Hepatocyte (in vitro differentiated cells): Measurements from ENCODE around the gene CDK19. TPM values are rescaled to one million over a fixed set of nuclear protein-coding genes. Genes with fewer than 3 reads are reported as not detected.

Experiments
- DNase-seq: peaks from one replicate; pipeline ENCODE4 v3.0.0-alpha.2; 2016; ENCODE audit warnings: low spot score
- H2AFZ ChIP-seq: fragments of 200-600 bp; sonication (generic); 2 replicates; pipeline ENCODE4 v1.6.0; 2016; ENCODE audit warnings: antibody characterized with exemption, mild to moderate bottlenecking
- H3K27ac ChIP-seq: fragments of 200-600 bp; sonication (generic); 2 replicates; pipeline ENCODE4 v1.5.1; 2016; ENCODE audit warnings: mild to moderate bottlenecking
- H3K27me3 ChIP-seq: fragments of 200-600 bp; sonication (generic); 2 replicates; pipeline ENCODE4 v1.6.1; 2016
- H3K36me3 ChIP-seq: fragments of 200-600 bp; sonication (generic); replicated peaks from 2 replicates; pipeline ENCODE4 v1.5.1; 2016; ENCODE audit warnings: low read depth; ENCODE audit not compliant: insufficient read depth
- H3K4me1 ChIP-seq: fragments of 200-600 bp; sonication (generic); 2 replicates; pipeline ENCODE4 v1.5.1; 2016; ENCODE audit warnings: mild to moderate bottlenecking, moderate library complexity; ENCODE audit not compliant: insufficient read depth
- H3K4me2 ChIP-seq: fragments of 200-600 bp; sonication (generic); 2 replicates; pipeline ENCODE4 v1.6.0; 2016
- H3K4me3 ChIP-seq: fragments of 200-600 bp; sonication (generic); 2 replicates; pipeline ENCODE4 v1.5.1; 2016; ENCODE audit warnings: mild to moderate bottlenecking
- H3K79me2 ChIP-seq: fragments of 200-600 bp; sonication (generic); 2 replicates; pipeline ENCODE4 v1.6.0; 2017; ENCODE audit warnings: mild to moderate bottlenecking
- H3K9me2 ChIP-seq: fragments of 200-600 bp; sonication (generic); replicated peaks from 2 replicates; pipeline ENCODE4 v1.6.0; 2017; ENCODE audit warnings: mild to moderate bottlenecking; ENCODE audit not compliant: insufficient read depth
- H3K9me3 ChIP-seq: fragments of 200-600 bp; sonication (generic); 2 replicates; pipeline ENCODE4 v1.5.1; 2016; ENCODE audit warnings: low read depth, mild to moderate bottlenecking
- H4K20me1 ChIP-seq: fragments of 200-600 bp; sonication (generic); 2 replicates; pipeline ENCODE4 v1.6.0; 2016; ENCODE audit warnings: mild to moderate bottlenecking; ENCODE audit not compliant: insufficient read depth, poor library complexity, severe bottlenecking
- EZH2 ChIP-seq: fragments of 200-600 bp; sonication (generic); IDR thresholded peaks from 2 replicates; pipeline ENCODE4 v1.6.1; 2016; ENCODE audit warnings: antibody characterized with exemption, mild to moderate bottlenecking, borderline replicate concordance
- EZH2phosphoT487 ChIP-seq: fragments of 200-600 bp; sonication (generic); IDR thresholded peaks from one replicate; pipeline ENCODE4 v1.6.1; 2018; ENCODE audit warnings: antibody characterized with exemption, mild to moderate bottlenecking, low read depth, moderate library complexity; ENCODE audit not compliant: unreplicated experiment, severe bottlenecking
- WGBS: methylation state at CpG from one replicate; pipeline ENCODE4 v1.1.6; 2016; ENCODE audit warnings: low lambda C conversion rate; ENCODE audit errors: missing lambda C conversion rate; 5-methylcytosine and 5-hydroxymethylcytosine counted together
- polyA plus RNA-seq: library from polyadenylated mRNA; unstranded; fragments of >200 nt; fragmentation: Nextera tagmentation; extraction: Ambion mirVana; gene quantifications from 2 replicates; pipeline ENCODE4 v1.2.1, GENCODE V29; 2016
- total RNA-seq: library from RNA; depleted of rRNA; stranded (reverse); fragments of >200 nt; gene quantifications from 2 replicates; pipeline ENCODE4 v1.2.3, GENCODE V29; 2014
- TF ChIP-seq, protein P1 (sequence below): fragments of 200-600 bp; sonication (generic); IDR thresholded peaks from 2 replicates; pipeline ENCODE4 v1.5.1; 2016; ENCODE audit warnings: antibody characterized with exemption, mild to moderate bottlenecking; ENCODE audit not compliant: poor library complexity

CDK19 gene
- total and polyA plus RNA-seq, 2 experiments from 2014 or later = 7.3 to 18.6 TPM

GRCh38 chr6:110689275-110689935 lies 125.9 kb downstream of the CDK19 start:
- Histone ChIP-seq H3K79me2 (peaks cover 32% of the 10 kb centered on the region), H3K27me3 (no peaks in the 10 kb centered on the region), H3K4me3 (no peak overlapping the region), H3K4me1 (no peaks in the 10 kb centered on the region), H3K4me2 (no peak overlapping the region), H3K36me3 (no peaks in the 10 kb centered on the region), H3K9me3 (no peaks in the 10 kb centered on the region), H4K20me1 (peaks cover 4% of the 10 kb centered on the region), H2AFZ (no peak overlapping the region), H3K9me2 (no peaks in the 10 kb centered on the region), H3K27ac (no peak overlapping the region)
- WGBS = 90% methylated on average over 6 of the region's 6 CpGs
- no peak for TF ChIP-seq EZH2phosphoT487
- TF ChIP-seq, protein P1, sequence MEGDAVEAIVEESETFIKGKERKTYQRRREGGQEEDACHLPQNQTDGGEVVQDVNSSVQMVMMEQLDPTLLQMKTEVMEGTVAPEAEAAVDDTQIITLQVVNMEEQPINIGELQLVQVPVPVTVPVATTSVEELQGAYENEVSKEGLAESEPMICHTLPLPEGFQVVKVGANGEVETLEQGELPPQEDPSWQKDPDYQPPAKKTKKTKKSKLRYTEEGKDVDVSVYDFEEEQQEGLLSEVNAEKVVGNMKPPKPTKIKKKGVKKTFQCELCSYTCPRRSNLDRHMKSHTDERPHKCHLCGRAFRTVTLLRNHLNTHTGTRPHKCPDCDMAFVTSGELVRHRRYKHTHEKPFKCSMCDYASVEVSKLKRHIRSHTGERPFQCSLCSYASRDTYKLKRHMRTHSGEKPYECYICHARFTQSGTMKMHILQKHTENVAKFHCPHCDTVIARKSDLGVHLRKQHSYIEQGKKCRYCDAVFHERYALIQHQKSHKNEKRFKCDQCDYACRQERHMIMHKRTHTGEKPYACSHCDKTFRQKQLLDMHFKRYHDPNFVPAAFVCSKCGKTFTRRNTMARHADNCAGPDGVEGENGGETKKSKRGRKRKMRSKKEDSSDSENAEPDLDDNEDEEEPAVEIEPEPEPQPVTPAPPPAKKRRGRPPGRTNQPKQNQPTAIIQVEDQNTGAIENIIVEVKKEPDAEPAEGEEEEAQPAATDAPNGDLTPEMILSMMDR = no peak
- TF ChIP-seq EZH2 = no peak
- DNase-seq = no peak

DNA sequence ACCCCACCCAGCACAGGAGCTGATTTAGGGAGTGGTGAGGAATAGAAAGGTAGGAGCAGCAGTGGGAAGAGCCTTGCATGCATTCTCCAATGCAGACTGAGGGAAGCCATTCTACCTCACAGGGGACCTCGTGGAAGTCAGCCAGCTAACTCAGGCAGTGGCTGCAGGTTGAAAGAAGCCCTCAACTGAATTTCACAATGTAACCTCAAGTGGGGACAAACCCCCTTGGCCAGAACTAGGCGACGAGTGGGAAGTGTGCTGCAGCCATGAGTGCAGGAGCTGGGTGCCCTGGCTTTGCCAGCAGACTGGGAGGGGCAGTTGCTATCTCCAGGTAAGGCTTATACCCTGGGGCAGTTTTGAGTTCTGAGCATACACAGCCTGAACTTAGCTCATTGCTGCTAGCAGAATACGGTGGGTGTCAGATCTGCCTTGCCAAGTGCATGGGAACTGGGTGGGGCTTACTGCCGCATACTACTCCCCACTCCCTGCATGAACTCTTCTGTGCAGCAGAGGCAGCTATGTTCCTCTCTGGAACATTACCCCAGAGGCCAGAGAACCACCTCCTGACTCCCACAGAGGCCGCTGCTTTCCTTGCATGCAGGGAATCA lies 126.5 kb downstream of the CDK19 start:
- no peaks in the 10 kb centered on the region for H3K4me1 ChIP-seq
- H3K4me2 ChIP-seq = no peak overlapping the region
- no peak overlapping the region for H3K4me3 ChIP-seq
- WGBS = 76% methylated on average over 6 of the region's 6 CpGs
- H3K27ac ChIP-seq = no peak overlapping the region
- H3K79me2 ChIP-seq = peaks cover 26% of the 10 kb centered on the region
- H3K9me3 ChIP-seq = no peaks in the 10 kb centered on the region
- H4K20me1 ChIP-seq = peaks cover 4% of the 10 kb centered on the region
- H3K27me3 ChIP-seq = no peaks in the 10 kb centered on the region
- TF ChIP-seq EZH2phosphoT487 (no peak), EZH2 (no peak)
- TF ChIP-seq, protein P1 = no peak
- no peak for DNase-seq
- no peaks in the 10 kb centered on the region for H3K36me3 ChIP-seq
- no peak overlapping the region for H2AFZ ChIP-seq
- no peaks in the 10 kb centered on the region for H3K9me2 ChIP-seq

GRCh38 chr6:110687326-110687725 lies 127.9 kb downstream of the CDK19 start:
- Histone ChIP-seq H3K36me3 (no peaks in the 10 kb centered on the region), H3K79me2 (peaks cover 25% of the 10 kb centered on the region), H3K27me3 (no peaks in the 10 kb centered on the region), H3K9me3 (no peaks in the 10 kb centered on the region), H3K27ac (no peak overlapping the region), H3K4me3 (no peak overlapping the region), H4K20me1 (peaks cover 4% of the 10 kb centered on the region), H3K4me1 (no peaks in the 10 kb centered on the region), H2AFZ (no peak overlapping the region), H3K9me2 (no peaks in the 10 kb centered on the region), H3K4me2 (no peak overlapping the region)
- WGBS = 81% methylated on average over 1 of the region's 1 CpG
- TF ChIP-seq, protein P1 = no peak
- TF ChIP-seq EZH2 (no peak), EZH2phosphoT487 (no peak)
- DNase-seq = no peak
